Measurements from ENCODE around the gene NALCN.

NALCN gene

DNA sequence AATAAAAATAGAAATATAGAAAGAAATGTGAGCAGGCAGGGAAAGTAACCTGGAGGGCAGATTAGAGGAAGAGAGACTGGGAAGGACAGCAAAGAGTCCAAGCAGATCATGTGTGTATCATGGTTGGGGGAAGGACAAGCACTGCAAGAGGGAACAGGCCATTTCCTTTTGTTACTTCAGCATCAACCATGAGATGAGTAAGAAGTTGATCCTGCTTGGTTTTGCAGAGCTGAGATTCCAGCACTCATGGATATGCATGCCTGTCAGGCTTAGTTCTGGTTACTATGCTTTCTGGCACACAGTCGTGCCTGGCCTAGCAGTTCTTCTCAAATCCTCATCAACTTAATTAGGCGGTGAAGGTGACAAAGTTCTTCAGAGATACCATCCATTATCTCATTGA, 18.1 kb downstream of the NALCN start:
- H3K36me3 ChIP-seq (replicated peaks; ENCODE audit: low read depth, low read length) = no peaks in the 10 kb centered on the region
- no peaks in the 10 kb centered on the region for H3K79me2 ChIP-seq (ENCODE audit: low read length)
- no peaks in the 10 kb centered on the region for H3K9me3 ChIP-seq (ENCODE audit: insufficient read depth, low read length)
- no peak overlapping the region for H3K27ac ChIP-seq (ENCODE audit: low read length)
- TF ChIP-seq, protein P1, sequence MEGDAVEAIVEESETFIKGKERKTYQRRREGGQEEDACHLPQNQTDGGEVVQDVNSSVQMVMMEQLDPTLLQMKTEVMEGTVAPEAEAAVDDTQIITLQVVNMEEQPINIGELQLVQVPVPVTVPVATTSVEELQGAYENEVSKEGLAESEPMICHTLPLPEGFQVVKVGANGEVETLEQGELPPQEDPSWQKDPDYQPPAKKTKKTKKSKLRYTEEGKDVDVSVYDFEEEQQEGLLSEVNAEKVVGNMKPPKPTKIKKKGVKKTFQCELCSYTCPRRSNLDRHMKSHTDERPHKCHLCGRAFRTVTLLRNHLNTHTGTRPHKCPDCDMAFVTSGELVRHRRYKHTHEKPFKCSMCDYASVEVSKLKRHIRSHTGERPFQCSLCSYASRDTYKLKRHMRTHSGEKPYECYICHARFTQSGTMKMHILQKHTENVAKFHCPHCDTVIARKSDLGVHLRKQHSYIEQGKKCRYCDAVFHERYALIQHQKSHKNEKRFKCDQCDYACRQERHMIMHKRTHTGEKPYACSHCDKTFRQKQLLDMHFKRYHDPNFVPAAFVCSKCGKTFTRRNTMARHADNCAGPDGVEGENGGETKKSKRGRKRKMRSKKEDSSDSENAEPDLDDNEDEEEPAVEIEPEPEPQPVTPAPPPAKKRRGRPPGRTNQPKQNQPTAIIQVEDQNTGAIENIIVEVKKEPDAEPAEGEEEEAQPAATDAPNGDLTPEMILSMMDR (IDR thresholded peaks at IDR 0.05; ENCODE audit: low read depth, low read length) = no peak
- TF ChIP-seq EZH2phosphoT487 (IDR thresholded peaks at IDR 0.05; ENCODE audit: low read depth) = no peak
- H3K4me3 ChIP-seq (ENCODE audit: low read length) = no peak overlapping the region
- no peak overlapping the region for H3K9ac ChIP-seq (ENCODE audit: low read length)
- peaks cover 16% of the 10 kb centered on the region for H3K27me3 ChIP-seq (ENCODE audit: low read depth, low read length)
- H3K4me1 ChIP-seq (ENCODE audit: low read length) = no peaks in the 10 kb centered on the region
- no peak overlapping the region for H3K4me2 ChIP-seq (ENCODE audit: low read length)
- H4K20me1 ChIP-seq (ENCODE audit: insufficient read depth, low read length) = no peaks in the 10 kb centered on the region
- H2AFZ ChIP-seq (ENCODE audit: low read depth, low read length) = no peak overlapping the region

DNA sequence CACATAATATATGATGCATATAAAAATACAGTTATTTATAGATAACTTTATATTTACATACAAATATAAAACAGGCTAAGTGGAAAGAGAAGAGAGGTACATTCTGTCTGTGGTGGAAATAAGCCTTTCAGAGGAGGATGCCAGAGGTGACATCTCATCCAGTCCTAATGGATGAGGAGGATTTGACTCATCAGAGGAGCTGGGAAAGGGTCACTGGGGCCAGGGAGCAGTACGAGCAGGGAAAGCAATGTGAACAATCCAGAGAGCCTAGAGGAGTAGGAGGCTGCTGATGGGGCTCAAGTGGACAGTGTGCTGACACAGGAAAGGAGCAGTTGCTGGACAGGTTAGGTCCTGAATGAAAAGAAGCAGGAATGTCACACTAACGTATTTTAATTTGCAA, 18.6 kb downstream of the NALCN start:
- no peaks in the 10 kb centered on the region for H3K36me3 ChIP-seq (replicated peaks; ENCODE audit: low read depth, low read length)
- no peaks in the 10 kb centered on the region for H3K79me2 ChIP-seq (ENCODE audit: low read length)
- no peak for TF ChIP-seq EZH2phosphoT487 (IDR thresholded peaks at IDR 0.05; ENCODE audit: low read depth)
- TF ChIP-seq, protein P1 (IDR thresholded peaks at IDR 0.05; ENCODE audit: low read depth, low read length) = no peak
- no peak overlapping the region for H3K27ac ChIP-seq (ENCODE audit: low read length)
- no peak overlapping the region for H3K9ac ChIP-seq (ENCODE audit: low read length)
- no peak overlapping the region for H3K4me2 ChIP-seq (ENCODE audit: low read length)
- H3K4me3 ChIP-seq (ENCODE audit: low read length) = no peak overlapping the region
- no peak overlapping the region for H2AFZ ChIP-seq (ENCODE audit: low read depth, low read length)
- H3K27me3 ChIP-seq (ENCODE audit: low read depth, low read length) = peaks cover 18% of the 10 kb centered on the region
- H3K9me3 ChIP-seq (ENCODE audit: insufficient read depth, low read length) = no peaks in the 10 kb centered on the region
- no peaks in the 10 kb centered on the region for H4K20me1 ChIP-seq (ENCODE audit: insufficient read depth, low read length)
- H3K4me1 ChIP-seq (ENCODE audit: low read length) = no peaks in the 10 kb centered on the region

DNA sequence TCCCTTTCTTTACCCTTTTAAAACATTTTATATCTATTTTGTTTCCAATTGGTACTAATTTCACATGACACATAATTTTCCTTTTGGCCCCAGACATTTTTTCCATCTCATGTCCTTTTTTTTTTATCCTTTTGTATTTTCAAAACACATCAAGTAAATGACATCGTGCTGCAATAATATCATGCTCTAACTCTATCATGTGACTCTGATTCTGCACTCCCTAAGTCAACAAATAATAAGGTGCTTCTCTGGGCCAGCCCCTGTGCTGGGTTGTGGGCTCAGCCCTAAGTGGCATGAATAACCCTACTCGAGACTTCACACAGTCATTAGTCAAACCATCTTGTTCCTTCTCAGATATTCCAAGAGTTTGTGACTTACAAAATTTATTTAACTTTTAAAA, 21.7 kb downstream of the NALCN start:
- H3K9ac ChIP-seq (ENCODE audit: low read length) = no peak overlapping the region
- H4K20me1 ChIP-seq (ENCODE audit: insufficient read depth, low read length) = no peaks in the 10 kb centered on the region
- H3K27ac ChIP-seq (ENCODE audit: low read length) = no peak overlapping the region
- H3K4me3 ChIP-seq (ENCODE audit: low read length) = no peak overlapping the region
- no peaks in the 10 kb centered on the region for H3K79me2 ChIP-seq (ENCODE audit: low read length)
- H3K4me1 ChIP-seq (ENCODE audit: low read length) = no peaks in the 10 kb centered on the region
- no peaks in the 10 kb centered on the region for H3K36me3 ChIP-seq (replicated peaks; ENCODE audit: low read depth, low read length)
- H3K9me3 ChIP-seq (ENCODE audit: insufficient read depth, low read length) = no peaks in the 10 kb centered on the region
- H3K4me2 ChIP-seq (ENCODE audit: low read length) = no peak overlapping the region
- H2AFZ ChIP-seq (ENCODE audit: low read depth, low read length) = no peak overlapping the region
- H3K27me3 ChIP-seq (ENCODE audit: low read depth, low read length) = peaks cover 16% of the 10 kb centered on the region
- TF ChIP-seq, protein P1 (IDR thresholded peaks at IDR 0.05; ENCODE audit: low read depth, low read length) = no peak
- no peak for TF ChIP-seq EZH2phosphoT487 (IDR thresholded peaks at IDR 0.05; ENCODE audit: low read depth)

DNA sequence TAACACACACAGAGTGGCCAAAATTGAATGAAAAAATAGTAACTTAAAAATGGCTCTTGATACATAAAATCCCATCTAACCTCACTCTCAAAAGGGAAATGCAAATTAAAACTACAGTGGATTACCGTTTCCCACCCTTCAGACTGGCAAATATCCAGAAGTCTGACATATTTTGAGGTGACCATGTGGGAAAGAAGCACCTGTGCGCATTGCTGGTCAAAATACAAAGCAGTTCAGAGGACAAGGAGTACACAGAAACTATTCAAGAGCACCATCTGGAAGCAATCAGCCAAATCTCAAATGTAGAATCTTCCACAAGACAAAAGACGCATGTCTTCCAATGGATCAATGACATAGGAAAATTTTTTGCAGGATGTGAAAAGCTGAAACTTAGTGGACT, 23.2 kb downstream of the NALCN start:
- H3K4me2 ChIP-seq (ENCODE audit: low read length) = no peak overlapping the region
- no peaks in the 10 kb centered on the region for H4K20me1 ChIP-seq (ENCODE audit: insufficient read depth, low read length)
- TF ChIP-seq EZH2phosphoT487 (IDR thresholded peaks at IDR 0.05; ENCODE audit: low read depth) = no peak
- TF ChIP-seq, protein P1 (IDR thresholded peaks at IDR 0.05; ENCODE audit: low read depth, low read length) = no peak
- H3K4me1 ChIP-seq (ENCODE audit: low read length) = no peaks in the 10 kb centered on the region
- H2AFZ ChIP-seq (ENCODE audit: low read depth, low read length) = no peak overlapping the region
- no peak overlapping the region for H3K4me3 ChIP-seq (ENCODE audit: low read length)
- H3K27ac ChIP-seq (ENCODE audit: low read length) = no peak overlapping the region
- no peaks in the 10 kb centered on the region for H3K9me3 ChIP-seq (ENCODE audit: insufficient read depth, low read length)
- 0 out of 2 replicates have a peak, but pooled peaks cover 3% of the 10 kb centered on the region for H3K27me3 ChIP-seq (ENCODE audit: low read depth, low read length)
- H3K79me2 ChIP-seq (ENCODE audit: low read length) = no peaks in the 10 kb centered on the region
- H3K9ac ChIP-seq (ENCODE audit: low read length) = no peak overlapping the region
- H3K36me3 ChIP-seq (replicated peaks; ENCODE audit: low read depth, low read length) = no peaks in the 10 kb centered on the region

Measured in OCI-LY3 (cell line).